Neutrophil (primary cell): ENCODE data around the gene TRAF1.

Source experiments
- H3K27ac ChIP-seq: fragments of 200-600 bp; sonication (generic); 2 replicates; pipeline ENCODE4 v1.5.1; 2016; ENCODE audit warnings: mild to moderate bottlenecking, moderate library complexity
- H3K27me3 ChIP-seq: fragments of 200-600 bp; sonication (generic); 2 replicates; pipeline ENCODE4 v1.6.0; 2016; ENCODE audit warnings: mild to moderate bottlenecking
- H3K36me3 ChIP-seq: fragments of 200-600 bp; sonication (generic); 2 replicates; pipeline ENCODE4 v1.5.1; 2017
- H3K4me1 ChIP-seq, 2 experiments: fragments of 200-600 bp in 1 of 2; sonication (generic) in 1 of 2; 1 replicate in 1 of 2; 2 replicates in 1 of 2; pipeline versions ENCODE4 v1.5.1 to v1.6.1; 2013 to 2016; ENCODE audit warnings: low read depth in 1 of 2, low read length in 1 of 2, mild to moderate bottlenecking in 1 of 2, moderate library complexity in 1 of 2; ENCODE audit not compliant: control insufficient read depth in 1 of 2, insufficient read depth in 1 of 2
- H3K4me3 ChIP-seq, 2 experiments: fragments of 200-600 bp in 1 of 2; sonication (generic) in 1 of 2; 1 replicate in 1 of 2; 2 replicates in 1 of 2; pipeline ENCODE4 v1.5.1; 2013 to 2016; ENCODE audit warnings: low read depth in 1 of 2, low read length in 1 of 2, mild to moderate bottlenecking in 1 of 2, moderate library complexity in 1 of 2
- H3K9me3 ChIP-seq: fragments of 200-600 bp; sonication (generic); 2 replicates; pipeline ENCODE4 v1.5.1; 2016
- CTCF ChIP-seq: fragments of 200-600 bp; sonication (generic); IDR thresholded peaks from 2 replicates; pipeline ENCODE4 v1.5.1; 2016; ENCODE audit warnings: antibody characterized with exemption

TRAF1 gene

DNA sequence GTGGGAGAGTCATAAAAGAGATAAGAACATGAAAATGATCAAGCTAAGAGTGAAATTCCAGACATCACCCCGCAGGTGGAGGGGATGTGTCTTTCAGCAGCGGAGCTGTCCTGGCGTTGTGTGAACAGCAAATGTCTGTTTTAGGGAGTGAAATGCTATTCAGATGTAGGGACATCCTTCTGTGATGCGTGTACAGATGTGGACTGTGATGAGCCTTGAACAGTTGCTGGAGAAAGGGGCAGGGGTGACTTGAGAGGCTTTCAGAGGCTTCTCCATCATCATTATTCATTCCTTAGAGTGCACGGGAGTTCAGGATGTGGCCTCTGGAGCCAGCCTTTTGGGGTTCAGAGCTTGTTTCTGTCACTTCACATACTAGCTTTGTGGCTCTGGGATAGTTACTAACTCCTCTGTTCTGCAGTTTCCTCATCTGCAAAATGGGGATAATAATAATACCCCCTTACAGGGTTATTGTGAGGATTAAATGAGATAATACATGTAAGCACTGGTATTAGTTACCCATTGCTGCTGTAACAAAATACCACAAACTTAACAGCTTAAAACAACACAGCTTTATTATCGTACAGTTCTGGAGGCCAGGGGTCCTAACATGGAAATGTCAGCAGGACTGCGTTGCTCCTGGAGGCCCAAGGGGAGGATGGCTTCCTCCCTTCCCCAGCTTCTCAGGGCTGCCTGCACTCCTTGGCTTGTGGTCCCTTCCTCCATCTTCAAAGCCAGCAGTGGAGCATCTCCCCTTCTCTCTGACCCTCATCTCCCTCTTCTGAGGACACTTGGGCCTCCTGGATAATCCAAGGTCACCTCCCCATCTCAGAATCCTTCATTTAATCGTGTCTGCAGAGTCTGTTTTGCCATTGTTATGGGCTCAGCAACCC, 9.4 kb downstream of the TRAF1 start:
- no peaks in the 10 kb centered on the region for H3K27me3 ChIP-seq
- no peaks in the 10 kb centered on the region for H3K9me3 ChIP-seq
- no peak overlapping the region for H3K27ac ChIP-seq
- TF ChIP-seq CTCF, result no peak
- no peaks in the 10 kb centered on the region for H3K4me1 ChIP-seq
- H3K36me3 ChIP-seq, result peaks cover 73% of the 10 kb centered on the region
- no peak overlapping the region for H3K4me3 ChIP-seq

DNA sequence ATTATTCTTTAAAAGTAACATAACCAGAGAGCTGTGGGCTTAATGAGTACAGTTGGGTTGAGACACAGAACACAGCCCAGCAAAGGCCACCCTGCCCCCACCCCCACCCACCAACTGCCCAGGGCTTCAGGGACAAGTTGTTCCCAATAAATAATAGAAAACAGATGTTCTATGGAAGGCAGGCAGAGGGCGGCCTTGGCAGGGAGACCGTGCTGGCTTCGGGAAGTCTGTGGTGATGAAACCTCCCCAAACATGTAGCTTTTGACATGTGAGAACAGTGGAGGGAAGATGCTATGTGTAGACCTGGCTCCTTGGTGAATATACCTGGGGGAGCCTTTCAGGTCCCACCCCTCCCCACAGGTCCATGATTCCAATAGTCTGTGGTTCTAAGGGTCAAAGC, 10.0 kb downstream of the TRAF1 start:
- Histone ChIP-seq H3K27me3 (no peaks in the 10 kb centered on the region), H3K4me3 (no peak overlapping the region), H3K9me3 (no peaks in the 10 kb centered on the region), H3K4me1 (no peaks in the 10 kb centered on the region), H3K36me3 (peaks cover 73% of the 10 kb centered on the region), H3K27ac (no peak overlapping the region)
- no peak for TF ChIP-seq CTCF

DNA sequence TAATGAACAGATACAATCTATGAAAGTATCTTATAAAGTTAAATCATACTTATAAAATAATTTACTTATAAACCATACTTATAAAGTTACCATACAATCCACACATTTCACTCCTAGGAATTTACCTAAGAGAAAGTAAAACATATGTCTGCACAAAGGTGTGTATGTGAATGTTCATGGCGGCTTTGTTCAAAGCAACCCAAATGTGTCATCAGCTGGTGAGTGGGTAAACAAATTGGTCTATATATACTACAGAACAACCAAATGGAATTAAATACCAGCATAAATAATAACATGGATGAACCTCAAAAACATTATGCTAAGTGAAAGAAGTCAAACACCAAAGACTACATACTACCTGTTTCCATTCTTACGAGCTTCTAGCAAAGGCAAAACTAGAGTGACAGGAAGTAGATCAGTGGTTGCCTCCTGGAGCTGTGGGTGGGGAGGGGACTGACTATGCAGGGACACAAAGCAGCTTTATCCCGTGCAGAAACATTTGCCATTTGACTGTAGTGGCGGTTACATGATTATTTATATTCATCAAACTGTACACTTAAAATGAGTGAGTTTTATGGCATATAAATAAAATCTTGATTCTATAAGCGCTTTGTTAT, 10.6 kb downstream of the TRAF1 start:
- Histone ChIP-seq H3K9me3 (no peaks in the 10 kb centered on the region), H3K36me3 (peaks cover 76% of the 10 kb centered on the region), H3K4me1 (no peaks in the 10 kb centered on the region), H3K27ac (no peak overlapping the region), H3K4me3 (no peak overlapping the region), H3K27me3 (no peaks in the 10 kb centered on the region)
- no peak for TF ChIP-seq CTCF

GRCh38 chr9:120914953-120915352, 11.6 kb downstream of the TRAF1 start:
- no peak overlapping the region for H3K27ac ChIP-seq
- H3K9me3 ChIP-seq, result no peaks in the 10 kb centered on the region
- no peak overlapping the region for H3K4me3 ChIP-seq
- peaks cover 76% of the 10 kb centered on the region for H3K36me3 ChIP-seq
- TF ChIP-seq CTCF, result no peak
- no peaks in the 10 kb centered on the region for H3K4me1 ChIP-seq
- no peaks in the 10 kb centered on the region for H3K27me3 ChIP-seq

DNA sequence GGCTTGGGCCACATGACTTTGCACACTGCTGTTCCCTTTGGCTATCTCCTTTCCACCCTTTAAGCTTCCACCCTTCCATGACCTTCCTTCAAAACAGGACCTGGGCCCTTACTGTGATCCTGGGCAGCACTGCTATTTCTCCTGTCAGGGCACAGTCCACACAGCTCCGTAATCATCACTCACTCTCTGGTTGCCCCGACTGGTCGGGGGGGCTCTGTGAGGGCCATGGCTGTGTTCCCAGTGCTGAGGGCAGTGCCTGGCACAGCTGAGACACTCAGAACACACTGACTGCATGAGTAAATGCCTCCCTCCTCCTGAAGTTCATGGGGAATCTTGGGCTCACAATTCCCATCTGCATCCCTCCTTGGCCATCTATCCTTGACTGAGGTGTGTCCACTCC, 12.2 kb downstream of the TRAF1 start:
- peaks cover 76% of the 10 kb centered on the region for H3K36me3 ChIP-seq
- no peak overlapping the region for H3K27ac ChIP-seq
- no peaks in the 10 kb centered on the region for H3K4me1 ChIP-seq
- TF ChIP-seq CTCF, result no peak
- no peaks in the 10 kb centered on the region for H3K9me3 ChIP-seq
- H3K4me3 ChIP-seq, result no peak overlapping the region
- H3K27me3 ChIP-seq, result no peaks in the 10 kb centered on the region
